Kasumi-1 (cell line): ENCODE measurements around the gene GSG1L.

Source experiments
- DNase-seq, 2 experiments: peaks; one replicate each; lab custom pipeline; 2025; lab: John Stamatoyannopoulos, UW

The GSG1L gene

GRCh38 chr16:28064150-28064549 is 636 bp upstream of the GSG1L start:
- DNase-seq = no peak

GRCh38 chr16:28062847-28063521 is 530 bp downstream of the GSG1L start:
- DNase-seq = peak; percentile 1 to 6

- DNase-seq = no peak
Measured at GRCh38 chr16:28062261-28062846, 1.2 kb downstream of the GSG1L start.

GRCh38 chr16:28061352-28062101 is 2.0 kb downstream of the GSG1L start:
- no peak for DNase-seq

- no peak for DNase-seq
Measured at GRCh38 chr16:28059841-28060575, 3.5 kb downstream of the GSG1L start.

GRCh38 chr16:28058839-28059589 is 4.5 kb downstream of the GSG1L start:
- DNase-seq = no peak

- no peak for DNase-seq
Measured at GRCh38 chr16:28057949-28058348, 5.6 kb downstream of the GSG1L start.

GRCh38 chr16:28053461-28053860 is 10.1 kb downstream of the GSG1L start:
- no peak for DNase-seq

- no peak for DNase-seq
Measured at GRCh38 chr16:28052274-28053128, 11.0 kb downstream of the GSG1L start.

GRCh38 chr16:28051486-28051885 is 12.0 kb downstream of the GSG1L start:
- no peak for DNase-seq

GRCh38 chr16:28042811-28043210 is 20.7 kb downstream of the GSG1L start:
- no peak for DNase-seq

- DNase-seq = no peak
Measured at GRCh38 chr16:28041615-28042014, 21.9 kb downstream of the GSG1L start.

GRCh38 chr16:28040039-28040438 is 23.5 kb downstream of the GSG1L start:
- DNase-seq = no peak

GRCh38 chr16:28039493-28039892 is 24.0 kb downstream of the GSG1L start:
- DNase-seq = no peak

GRCh38 chr16:28038409-28038808 is 25.1 kb downstream of the GSG1L start:
- DNase-seq = no peak

GRCh38 chr16:28035866-28036393 is 27.6 kb downstream of the GSG1L start:
- DNase-seq = no peak

GRCh38 chr16:28033870-28034269 is 29.6 kb downstream of the GSG1L start:
- DNase-seq = no peak

GRCh38 chr16:28029387-28030002 is 34.0 kb downstream of the GSG1L start:
- DNase-seq = no peak

GRCh38 chr16:28027055-28027454 is 36.5 kb downstream of the GSG1L start:
- DNase-seq = no peak

- no peak for DNase-seq
Measured at GRCh38 chr16:28025631-28026030, 37.9 kb downstream of the GSG1L start.
